WTC11 (cell line): ENCODE data around the gene ZNF740.

ENCODE experiments used
- CREB1 ChIP-seq: sonication (generic); formaldehyde crosslinking; IDR thresholded peaks from 2 replicates; pipeline ENCODE4 v1.8.0; 2023; ENCODE audit warnings: mild to moderate bottlenecking, missing genetic modification reagents
- ELF4 ChIP-seq: sonication (generic); formaldehyde crosslinking; IDR thresholded peaks from 2 replicates; pipeline ENCODE4 v1.8.1; 2022; ENCODE audit warnings: low read depth, mild to moderate bottlenecking, moderate library complexity, missing genetic modification reagents
- ETV6 ChIP-seq: sonication (generic); formaldehyde crosslinking; IDR thresholded peaks from 2 replicates; pipeline ENCODE4 v1.8.1; 2022; ENCODE audit warnings: mild to moderate bottlenecking, missing genetic modification reagents
- FOXK1 ChIP-seq: sonication (generic); formaldehyde crosslinking; IDR thresholded peaks from 2 replicates; pipeline ENCODE4 v1.8.0; 2022; ENCODE audit warnings: mild to moderate bottlenecking, moderate library complexity, missing genetic modification reagents
- GABPB1 ChIP-seq: sonication (generic); formaldehyde crosslinking; IDR thresholded peaks from 2 replicates; pipeline ENCODE4 v1.8.1; 2023; ENCODE audit warnings: mild to moderate bottlenecking, missing genetic modification reagents
- MXD4 ChIP-seq: fragments of 250-450 bp; sonication (Bioruptor Pico); IDR thresholded peaks from 2 replicates; pipeline ENCODE4 v1.8.0; 2021; ENCODE audit warnings: mild to moderate bottlenecking, moderate library complexity, borderline replicate concordance
- NR2C2 ChIP-seq: sonication (generic); formaldehyde crosslinking; IDR thresholded peaks from 2 replicates; pipeline ENCODE4 v1.8.0; 2022; ENCODE audit warnings: mild to moderate bottlenecking, missing genetic modification reagents
- ZBTB21 ChIP-seq: sonication (generic); formaldehyde crosslinking; IDR thresholded peaks from 2 replicates; pipeline ENCODE4 v1.8.1; 2023; ENCODE audit warnings: mild to moderate bottlenecking, missing genetic modification reagents, borderline replicate concordance
- ZNF121 ChIP-seq: sonication (generic); formaldehyde crosslinking; IDR thresholded peaks from 2 replicates; pipeline ENCODE4 v1.8.0; 2023; ENCODE audit warnings: missing genetic modification reagents
- TF ChIP-seq, protein P1 (sequence below): fragments of 200-600 bp; IDR thresholded peaks from 2 replicates; pipeline ENCODE4 v1.8.0; 2022; ENCODE audit warnings: antibody characterized with exemption
- TF ChIP-seq, protein P2 (sequence below): sonication (generic); formaldehyde crosslinking; IDR thresholded peaks from 2 replicates; pipeline ENCODE4 v1.8.0; 2023; ENCODE audit warnings: missing genetic modification reagents, mild to moderate bottlenecking, borderline replicate concordance
- TF ChIP-seq, protein P3 (sequence below): sonication (generic); formaldehyde crosslinking; IDR thresholded peaks from 2 replicates; pipeline ENCODE4 v1.8.1; 2022; ENCODE audit warnings: mild to moderate bottlenecking, missing genetic modification reagents, moderate library complexity, borderline replicate concordance
- TF ChIP-seq, protein P4 (sequence below): sonication (generic); formaldehyde crosslinking; conservative IDR thresholded peaks from 2 replicates; pipeline ENCODE4 v1.8.1; 2022; ENCODE audit warnings: mild to moderate bottlenecking, missing genetic modification reagents
- TF ChIP-seq, protein P5 (sequence below): sonication (generic); formaldehyde crosslinking; IDR thresholded peaks from 2 replicates; pipeline ENCODE4 v1.8.1; 2023; ENCODE audit warnings: mild to moderate bottlenecking, moderate library complexity, missing genetic modification reagents

DNA sequence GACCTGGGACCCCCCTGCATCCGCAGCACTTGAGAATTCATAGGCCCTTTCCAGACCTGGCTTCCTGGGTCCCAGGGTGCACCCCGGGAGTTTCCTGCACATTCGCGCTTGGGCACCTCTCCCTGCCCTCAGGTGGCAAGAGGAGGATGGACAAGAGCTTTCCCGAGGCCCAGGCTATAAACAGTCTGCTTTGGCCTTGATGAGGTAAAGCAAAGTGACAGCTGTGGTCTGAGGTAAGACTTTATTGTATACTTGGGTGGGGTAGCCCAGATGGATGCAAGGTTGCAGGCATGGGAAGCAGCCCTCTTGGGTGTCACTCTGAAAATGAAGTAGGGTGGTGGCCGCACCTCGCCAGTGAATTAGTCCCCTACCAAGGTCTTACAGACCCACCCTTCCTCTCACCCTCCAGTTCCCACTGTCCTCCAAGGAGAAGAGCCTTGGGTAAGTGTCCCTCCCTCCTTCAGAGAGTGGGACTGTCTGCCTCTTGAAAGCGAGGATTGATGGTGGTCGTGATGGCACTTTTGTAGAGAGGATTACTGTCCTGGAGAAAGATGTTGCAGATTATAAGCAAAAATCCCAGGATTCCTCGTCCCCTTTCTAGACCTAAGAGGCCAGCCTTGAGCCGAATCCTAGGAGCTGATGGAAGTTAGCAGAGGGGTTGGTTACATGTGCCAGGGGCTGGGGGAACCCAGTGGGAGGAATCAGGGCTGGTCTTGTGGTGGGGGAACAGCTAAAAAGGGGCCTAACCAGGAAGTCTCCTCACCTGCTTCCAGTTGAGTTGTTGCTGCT is 10.8 kb downstream of the ZNF740 start:
- TF ChIP-seq, protein P1, sequence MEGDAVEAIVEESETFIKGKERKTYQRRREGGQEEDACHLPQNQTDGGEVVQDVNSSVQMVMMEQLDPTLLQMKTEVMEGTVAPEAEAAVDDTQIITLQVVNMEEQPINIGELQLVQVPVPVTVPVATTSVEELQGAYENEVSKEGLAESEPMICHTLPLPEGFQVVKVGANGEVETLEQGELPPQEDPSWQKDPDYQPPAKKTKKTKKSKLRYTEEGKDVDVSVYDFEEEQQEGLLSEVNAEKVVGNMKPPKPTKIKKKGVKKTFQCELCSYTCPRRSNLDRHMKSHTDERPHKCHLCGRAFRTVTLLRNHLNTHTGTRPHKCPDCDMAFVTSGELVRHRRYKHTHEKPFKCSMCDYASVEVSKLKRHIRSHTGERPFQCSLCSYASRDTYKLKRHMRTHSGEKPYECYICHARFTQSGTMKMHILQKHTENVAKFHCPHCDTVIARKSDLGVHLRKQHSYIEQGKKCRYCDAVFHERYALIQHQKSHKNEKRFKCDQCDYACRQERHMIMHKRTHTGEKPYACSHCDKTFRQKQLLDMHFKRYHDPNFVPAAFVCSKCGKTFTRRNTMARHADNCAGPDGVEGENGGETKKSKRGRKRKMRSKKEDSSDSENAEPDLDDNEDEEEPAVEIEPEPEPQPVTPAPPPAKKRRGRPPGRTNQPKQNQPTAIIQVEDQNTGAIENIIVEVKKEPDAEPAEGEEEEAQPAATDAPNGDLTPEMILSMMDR = no peak
- TF ChIP-seq CREB1 (CRISPR knock-in tag) (no peak), ELF4 (CRISPR knock-in tag) (no peak), ETV6 (CRISPR knock-in tag) (no peak), GABPB1 (no peak), FOXK1 (CRISPR knock-in tag) (no peak), NR2C2 (CRISPR knock-in tag) (no peak), MXD4 (CRISPR knock-in tag) (no peak), ZBTB21 (no peak), ZNF121 (CRISPR knock-in tag) (no peak)
- TF ChIP-seq, protein P2, sequence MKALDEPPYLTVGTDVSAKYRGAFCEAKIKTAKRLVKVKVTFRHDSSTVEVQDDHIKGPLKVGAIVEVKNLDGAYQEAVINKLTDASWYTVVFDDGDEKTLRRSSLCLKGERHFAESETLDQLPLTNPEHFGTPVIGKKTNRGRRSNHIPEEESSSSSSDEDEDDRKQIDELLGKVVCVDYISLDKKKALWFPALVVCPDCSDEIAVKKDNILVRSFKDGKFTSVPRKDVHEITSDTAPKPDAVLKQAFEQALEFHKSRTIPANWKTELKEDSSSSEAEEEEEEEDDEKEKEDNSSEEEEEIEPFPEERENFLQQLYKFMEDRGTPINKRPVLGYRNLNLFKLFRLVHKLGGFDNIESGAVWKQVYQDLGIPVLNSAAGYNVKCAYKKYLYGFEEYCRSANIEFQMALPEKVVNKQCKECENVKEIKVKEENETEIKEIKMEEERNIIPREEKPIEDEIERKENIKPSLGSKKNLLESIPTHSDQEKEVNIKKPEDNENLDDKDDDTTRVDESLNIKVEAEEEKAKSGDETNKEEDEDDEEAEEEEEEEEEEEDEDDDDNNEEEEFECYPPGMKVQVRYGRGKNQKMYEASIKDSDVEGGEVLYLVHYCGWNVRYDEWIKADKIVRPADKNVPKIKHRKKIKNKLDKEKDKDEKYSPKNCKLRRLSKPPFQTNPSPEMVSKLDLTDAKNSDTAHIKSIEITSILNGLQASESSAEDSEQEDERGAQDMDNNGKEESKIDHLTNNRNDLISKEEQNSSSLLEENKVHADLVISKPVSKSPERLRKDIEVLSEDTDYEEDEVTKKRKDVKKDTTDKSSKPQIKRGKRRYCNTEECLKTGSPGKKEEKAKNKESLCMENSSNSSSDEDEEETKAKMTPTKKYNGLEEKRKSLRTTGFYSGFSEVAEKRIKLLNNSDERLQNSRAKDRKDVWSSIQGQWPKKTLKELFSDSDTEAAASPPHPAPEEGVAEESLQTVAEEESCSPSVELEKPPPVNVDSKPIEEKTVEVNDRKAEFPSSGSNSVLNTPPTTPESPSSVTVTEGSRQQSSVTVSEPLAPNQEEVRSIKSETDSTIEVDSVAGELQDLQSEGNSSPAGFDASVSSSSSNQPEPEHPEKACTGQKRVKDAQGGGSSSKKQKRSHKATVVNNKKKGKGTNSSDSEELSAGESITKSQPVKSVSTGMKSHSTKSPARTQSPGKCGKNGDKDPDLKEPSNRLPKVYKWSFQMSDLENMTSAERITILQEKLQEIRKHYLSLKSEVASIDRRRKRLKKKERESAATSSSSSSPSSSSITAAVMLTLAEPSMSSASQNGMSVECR (CRISPR knock-in tag) = no peak
- TF ChIP-seq, protein P3, sequence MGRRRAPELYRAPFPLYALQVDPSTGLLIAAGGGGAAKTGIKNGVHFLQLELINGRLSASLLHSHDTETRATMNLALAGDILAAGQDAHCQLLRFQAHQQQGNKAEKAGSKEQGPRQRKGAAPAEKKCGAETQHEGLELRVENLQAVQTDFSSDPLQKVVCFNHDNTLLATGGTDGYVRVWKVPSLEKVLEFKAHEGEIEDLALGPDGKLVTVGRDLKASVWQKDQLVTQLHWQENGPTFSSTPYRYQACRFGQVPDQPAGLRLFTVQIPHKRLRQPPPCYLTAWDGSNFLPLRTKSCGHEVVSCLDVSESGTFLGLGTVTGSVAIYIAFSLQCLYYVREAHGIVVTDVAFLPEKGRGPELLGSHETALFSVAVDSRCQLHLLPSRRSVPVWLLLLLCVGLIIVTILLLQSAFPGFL (CRISPR knock-in tag) = no peak
- TF ChIP-seq, protein P4, sequence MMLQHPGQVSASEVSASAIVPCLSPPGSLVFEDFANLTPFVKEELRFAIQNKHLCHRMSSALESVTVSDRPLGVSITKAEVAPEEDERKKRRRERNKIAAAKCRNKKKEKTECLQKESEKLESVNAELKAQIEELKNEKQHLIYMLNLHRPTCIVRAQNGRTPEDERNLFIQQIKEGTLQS (CRISPR knock-in tag) = no peak
- TF ChIP-seq, protein P5, sequence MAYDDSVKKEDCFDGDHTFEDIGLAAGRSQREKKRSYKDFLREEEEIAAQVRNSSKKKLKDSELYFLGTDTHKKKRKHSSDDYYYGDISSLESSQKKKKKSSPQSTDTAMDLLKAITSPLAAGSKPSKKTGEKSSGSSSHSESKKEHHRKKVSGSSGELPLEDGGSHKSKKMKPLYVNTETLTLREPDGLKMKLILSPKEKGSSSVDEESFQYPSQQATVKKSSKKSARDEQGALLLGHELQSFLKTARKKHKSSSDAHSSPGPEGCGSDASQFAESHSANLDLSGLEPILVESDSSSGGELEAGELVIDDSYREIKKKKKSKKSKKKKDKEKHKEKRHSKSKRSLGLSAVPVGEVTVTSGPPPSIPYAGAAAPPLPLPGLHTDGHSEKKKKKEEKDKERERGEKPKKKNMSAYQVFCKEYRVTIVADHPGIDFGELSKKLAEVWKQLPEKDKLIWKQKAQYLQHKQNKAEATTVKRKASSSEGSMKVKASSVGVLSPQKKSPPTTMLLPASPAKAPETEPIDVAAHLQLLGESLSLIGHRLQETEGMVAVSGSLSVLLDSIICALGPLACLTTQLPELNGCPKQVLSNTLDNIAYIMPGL (CRISPR knock-in tag) = no peak
